Gastrocnemius medialis (tissue), 4 donors: ENCODE measurements around the gene CSAD.

Experiments used
- CTCF ChIP-seq, 5 experiments: fragments of 450-650 bp in 3 of 5; fragments of 200-600 bp in 2 of 5; sonication (generic) in 2 of 5; IDR thresholded peaks in 4 of 5; conservative IDR thresholded peaks in 1 of 5; 1 replicate in 4 of 5; 2 replicates in 1 of 5; pipeline ENCODE4 v1.5.1; 2016 to 2019; ENCODE audit warnings: antibody characterized with exemption in 5 of 5, mild to moderate bottlenecking in 3 of 5, moderate library complexity in 3 of 5
- POLR2A ChIP-seq, 2 donors: fragments of 450-650 bp; IDR thresholded peaks; one replicate each; pipeline ENCODE4 v1.6.1; 2017; ENCODE audit warnings: antibody characterized with exemption in 2 of 2, mild to moderate bottlenecking in 2 of 2, moderate library complexity in 2 of 2

- TF ChIP-seq CTCF (IDR thresholded peaks at IDR 0.05 in 4 of 5, conservative IDR thresholded peaks at IDR 0.05 in 1 of 5) (no peak), POLR2A (IDR thresholded peaks at IDR 0.05) (peak; percentile 71 to 79)
Observed at GRCh38 chr12:53180220-53180930, at the start of gene CSAD, which contains the start of gene ZNF740.
